SK-N-SH treated with all-trans-retinoic acid at 6 μM for 48 hours (cell line): Measurements from ENCODE around the gene CBFB.

Experiments used
- ARNTL ChIP-seq: fragments of 450-650 bp; formaldehyde crosslinking; IDR thresholded peaks from 2 replicates; pipeline ENCODE4 v1.5.0; 2020; ENCODE audit warnings: low read depth, mild to moderate bottlenecking, moderate library complexity, borderline replicate concordance
- BACH2 ChIP-seq: fragments of 250-450 bp; sonication (Bioruptor Pico); IDR thresholded peaks from 2 replicates; pipeline ENCODE4 v1.9.0; 2021; ENCODE audit warnings: mild to moderate bottlenecking, borderline replicate concordance
- ESRRG ChIP-seq: fragments of 250-450 bp; sonication (Bioruptor Pico); IDR thresholded peaks from 2 replicates; pipeline ENCODE4 v1.6.1; 2021; ENCODE audit warnings: mild to moderate bottlenecking
- ISL1 ChIP-seq: fragments of 250-450 bp; sonication (Bioruptor Pico); IDR thresholded peaks from 2 replicates; pipeline ENCODE4 v2.1.2; 2022; ENCODE audit warnings: mild to moderate bottlenecking, moderate library complexity
- OSR1 ChIP-seq: fragments of 250-450 bp; sonication (Bioruptor Pico); IDR thresholded peaks from 2 replicates; pipeline ENCODE4 v1.8.0; 2022; ENCODE audit warnings: moderate library complexity, mild to moderate bottlenecking, inconsistent platforms
- RARB ChIP-seq: fragments of 250-450 bp; sonication (Bioruptor Pico); IDR thresholded peaks from 2 replicates; pipeline ENCODE4 v1.8.0; 2021; ENCODE audit warnings: mild to moderate bottlenecking, moderate library complexity
- SNAI2 ChIP-seq: fragments of 250-450 bp; sonication (Bioruptor Pico); IDR thresholded peaks from 2 replicates; pipeline ENCODE4 v1.5.0; 2020; ENCODE audit warnings: mild to moderate bottlenecking, moderate library complexity
- ZC3H10 ChIP-seq: fragments of 250-450 bp; sonication (Bioruptor Pico); IDR thresholded peaks from 2 replicates; pipeline ENCODE4 v1.5.1; 2021; ENCODE audit warnings: mild to moderate bottlenecking, moderate library complexity
- ZNF565 ChIP-seq: fragments of 450-650 bp; formaldehyde crosslinking; conservative IDR thresholded peaks from 2 replicates; pipeline ENCODE4 v1.5.0; 2020; ENCODE audit warnings: low read depth, mild to moderate bottlenecking, moderate library complexity
- ZNF70 ChIP-seq: fragments of 450-650 bp; formaldehyde crosslinking; IDR thresholded peaks from 2 replicates; pipeline ENCODE4 v1.5.0; 2020; ENCODE audit warnings: mild to moderate bottlenecking, moderate library complexity
- ZNF8 ChIP-seq: fragments of 450-650 bp; formaldehyde crosslinking; IDR thresholded peaks from 2 replicates; pipeline ENCODE4 v1.5.0; 2020; ENCODE audit warnings: mild to moderate bottlenecking, moderate library complexity
- TF ChIP-seq, protein P1 (sequence below): fragments of 250-450 bp; sonication (Bioruptor Pico); IDR thresholded peaks from 2 replicates; pipeline ENCODE4 v1.5.1; 2020; ENCODE audit warnings: low read depth, mild to moderate bottlenecking, moderate library complexity
- TF ChIP-seq, protein P2 (sequence below): fragments of 250-450 bp; sonication (Bioruptor Pico); IDR thresholded peaks from 2 replicates; pipeline ENCODE4 v1.5.1; 2021; ENCODE audit warnings: mild to moderate bottlenecking, moderate library complexity
- TF ChIP-seq, protein P3 (sequence below): fragments of 250-450 bp; sonication (Bioruptor Pico); IDR thresholded peaks from 2 replicates; pipeline ENCODE4 v1.8.0; 2020; ENCODE audit warnings: mild to moderate bottlenecking, moderate library complexity, borderline replicate concordance

DNA sequence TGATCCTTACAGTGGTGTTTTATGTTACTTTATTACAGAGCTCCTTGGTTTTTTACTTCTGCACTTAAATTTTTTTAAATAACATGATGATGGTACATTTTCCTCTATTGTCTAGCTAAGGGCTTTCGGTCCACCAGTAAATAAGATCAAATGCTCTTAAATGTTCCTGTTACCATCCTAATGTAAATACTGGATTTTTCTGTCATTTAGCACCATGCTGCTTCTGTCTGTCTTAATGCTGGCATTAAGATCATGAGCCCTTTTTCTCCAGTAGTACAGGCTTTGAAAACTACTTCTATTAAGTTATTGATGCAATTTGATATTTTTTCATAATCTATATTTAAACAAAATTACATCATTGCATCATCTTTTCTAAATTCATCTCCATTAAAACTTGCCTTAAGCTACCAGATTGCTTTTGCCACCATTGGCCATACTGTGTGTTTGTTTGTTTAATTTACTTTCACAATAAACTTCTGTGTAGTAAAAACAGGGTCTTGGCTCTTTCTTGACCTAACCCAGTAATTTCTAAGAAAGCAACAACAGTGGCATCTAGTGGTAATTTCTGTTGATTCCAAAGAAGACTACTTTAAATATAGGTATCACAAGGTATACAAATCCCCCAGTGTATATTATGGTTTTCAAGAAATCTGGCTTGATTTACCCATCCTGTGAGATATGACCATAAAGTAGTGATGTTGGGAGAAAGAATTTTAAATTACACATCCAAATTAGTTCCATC is 71.8 kb downstream of the CBFB start:
- TF ChIP-seq, protein P1, sequence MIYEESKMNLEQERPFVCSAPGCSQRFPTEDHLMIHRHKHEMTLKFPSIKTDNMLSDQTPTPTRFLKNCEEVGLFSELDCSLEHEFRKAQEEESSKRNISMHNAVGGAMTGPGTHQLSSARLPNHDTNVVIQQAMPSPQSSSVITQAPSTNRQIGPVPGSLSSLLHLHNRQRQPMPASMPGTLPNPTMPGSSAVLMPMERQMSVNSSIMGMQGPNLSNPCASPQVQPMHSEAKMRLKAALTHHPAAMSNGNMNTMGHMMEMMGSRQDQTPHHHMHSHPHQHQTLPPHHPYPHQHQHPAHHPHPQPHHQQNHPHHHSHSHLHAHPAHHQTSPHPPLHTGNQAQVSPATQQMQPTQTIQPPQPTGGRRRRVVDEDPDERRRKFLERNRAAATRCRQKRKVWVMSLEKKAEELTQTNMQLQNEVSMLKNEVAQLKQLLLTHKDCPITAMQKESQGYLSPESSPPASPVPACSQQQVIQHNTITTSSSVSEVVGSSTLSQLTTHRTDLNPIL (CRISPR knock-in tag), result no peak
- TF ChIP-seq ZC3H10 (CRISPR knock-in tag) (no peak), BACH2 (no peak), ZNF565 (CRISPR knock-in tag) (no peak), SNAI2 (CRISPR knock-in tag) (no peak), ISL1 (no peak), RARB (no peak), ARNTL (no peak), OSR1 (no peak), ZNF70 (CRISPR knock-in tag) (no peak), ZNF8 (CRISPR knock-in tag) (no peak), ESRRG (CRISPR knock-in tag) (no peak)
- TF ChIP-seq, protein P2, sequence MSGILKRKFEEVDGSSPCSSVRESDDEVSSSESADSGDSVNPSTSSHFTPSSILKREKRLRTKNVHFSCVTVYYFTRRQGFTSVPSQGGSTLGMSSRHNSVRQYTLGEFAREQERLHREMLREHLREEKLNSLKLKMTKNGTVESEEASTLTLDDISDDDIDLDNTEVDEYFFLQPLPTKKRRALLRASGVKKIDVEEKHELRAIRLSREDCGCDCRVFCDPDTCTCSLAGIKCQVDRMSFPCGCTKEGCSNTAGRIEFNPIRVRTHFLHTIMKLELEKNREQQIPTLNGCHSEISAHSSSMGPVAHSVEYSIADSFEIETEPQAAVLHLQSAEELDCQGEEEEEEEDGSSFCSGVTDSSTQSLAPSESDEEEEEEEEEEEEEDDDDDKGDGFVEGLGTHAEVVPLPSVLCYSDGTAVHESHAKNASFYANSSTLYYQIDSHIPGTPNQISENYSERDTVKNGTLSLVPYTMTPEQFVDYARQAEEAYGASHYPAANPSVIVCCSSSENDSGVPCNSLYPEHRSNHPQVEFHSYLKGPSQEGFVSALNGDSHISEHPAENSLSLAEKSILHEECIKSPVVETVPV (CRISPR knock-in tag), result no peak
- TF ChIP-seq, protein P3, sequence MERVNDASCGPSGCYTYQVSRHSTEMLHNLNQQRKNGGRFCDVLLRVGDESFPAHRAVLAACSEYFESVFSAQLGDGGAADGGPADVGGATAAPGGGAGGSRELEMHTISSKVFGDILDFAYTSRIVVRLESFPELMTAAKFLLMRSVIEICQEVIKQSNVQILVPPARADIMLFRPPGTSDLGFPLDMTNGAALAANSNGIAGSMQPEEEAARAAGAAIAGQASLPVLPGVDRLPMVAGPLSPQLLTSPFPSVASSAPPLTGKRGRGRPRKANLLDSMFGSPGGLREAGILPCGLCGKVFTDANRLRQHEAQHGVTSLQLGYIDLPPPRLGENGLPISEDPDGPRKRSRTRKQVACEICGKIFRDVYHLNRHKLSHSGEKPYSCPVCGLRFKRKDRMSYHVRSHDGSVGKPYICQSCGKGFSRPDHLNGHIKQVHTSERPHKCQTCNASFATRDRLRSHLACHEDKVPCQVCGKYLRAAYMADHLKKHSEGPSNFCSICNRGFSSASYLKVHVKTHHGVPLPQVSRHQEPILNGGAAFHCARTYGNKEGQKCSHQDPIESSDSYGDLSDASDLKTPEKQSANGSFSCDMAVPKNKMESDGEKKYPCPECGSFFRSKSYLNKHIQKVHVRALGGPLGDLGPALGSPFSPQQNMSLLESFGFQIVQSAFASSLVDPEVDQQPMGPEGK (CRISPR knock-in tag), result no peak
